CD4-positive, alpha-beta T cell treated with Interleukin-1 beta for 1 hour (primary cell): ENCODE data around the gene PDE4D.
"Not testable (repeated sequence)": the region's sequence is repeated elsewhere in the genome, so short reads cannot be mapped to it uniquely, and the experiment has no call there.

ENCODE experiments used
- DNase-seq, 2 donors: peaks; one replicate each; pipeline ENCODE4 v3.0.0-alpha.2; 2020 to 2022

Gene PDE4D

GRCh38 chr5:59016925-59017324 lies 876.6 kb downstream of the PDE4D start:
- DNase-seq = no peak

DNA sequence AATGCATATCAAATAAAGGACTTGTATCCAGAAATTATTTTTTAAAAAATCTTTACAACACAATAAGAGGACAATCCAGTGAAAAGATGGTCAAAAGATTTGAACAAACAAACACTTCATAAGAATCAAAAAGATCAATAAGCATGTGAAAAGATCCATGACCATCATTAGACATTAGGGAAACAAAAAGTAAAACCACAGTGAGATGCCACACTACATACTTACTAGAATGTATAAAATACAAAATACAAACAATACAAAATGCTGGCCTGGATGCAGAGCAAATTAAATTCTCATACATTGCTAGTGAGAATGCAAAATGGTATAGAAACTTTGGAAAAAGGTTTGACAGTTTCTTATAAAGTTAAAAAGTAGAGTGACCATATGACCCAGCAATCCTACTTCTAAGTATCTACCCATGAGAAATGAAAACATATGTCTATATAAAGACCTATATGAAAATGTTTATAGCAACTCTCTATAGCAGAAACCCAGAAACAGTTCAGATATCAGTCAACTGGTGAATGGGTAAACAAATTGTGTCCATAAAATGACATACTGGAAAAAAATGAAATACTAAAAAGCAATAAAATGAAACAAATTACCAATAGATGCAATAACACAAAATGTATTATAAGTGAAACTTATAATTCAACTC lies 884.6 kb downstream of the PDE4D start:
- no peak for DNase-seq

- peak in 1 of 2 donors; percentile 21 for DNase-seq
Measured at GRCh38 chr5:59007460-59008063, 886.0 kb downstream of the PDE4D start.

DNA sequence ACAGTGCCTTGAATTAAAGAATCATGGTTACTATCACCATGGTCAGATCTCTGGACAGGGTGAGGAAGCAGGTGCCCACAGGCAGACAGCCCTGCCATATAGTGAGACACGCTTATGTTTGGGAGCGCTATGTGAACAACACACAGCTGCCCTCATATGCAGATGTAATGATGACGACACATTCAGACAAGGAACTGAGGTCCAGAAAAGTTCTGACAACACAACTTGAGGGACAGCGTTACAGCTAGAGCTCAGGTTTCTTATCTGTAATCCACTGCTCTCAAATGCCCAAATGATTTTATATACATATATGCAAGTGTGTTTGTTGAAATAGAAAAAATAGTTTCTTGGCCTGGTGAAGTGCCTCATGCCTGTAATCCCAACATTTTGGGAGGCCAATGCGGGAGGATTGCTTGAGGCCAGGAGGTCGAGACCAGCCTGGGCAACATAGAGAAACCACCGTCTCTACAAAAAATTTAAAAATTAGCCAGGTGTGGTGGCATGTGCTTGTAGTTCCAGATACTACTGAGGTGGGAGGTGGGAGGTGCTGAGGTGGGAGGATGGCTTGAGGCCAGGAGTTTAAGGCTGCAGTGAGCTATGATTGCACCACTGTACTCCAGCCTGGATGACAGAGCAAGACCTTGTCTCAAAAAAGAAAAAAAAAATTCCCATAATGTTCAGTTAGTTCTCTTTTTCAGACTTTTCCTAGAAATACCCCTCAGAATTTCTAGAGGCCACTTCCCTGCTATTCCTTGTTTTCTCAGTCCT lies 887.4 kb downstream of the PDE4D start:
- no peak for DNase-seq

- DNase-seq = no peak
Measured at GRCh38 chr5:59003641-59004040, 889.9 kb downstream of the PDE4D start.

- no peak for DNase-seq
Measured at GRCh38 chr5:59003124-59003523, 890.4 kb downstream of the PDE4D start.

DNA sequence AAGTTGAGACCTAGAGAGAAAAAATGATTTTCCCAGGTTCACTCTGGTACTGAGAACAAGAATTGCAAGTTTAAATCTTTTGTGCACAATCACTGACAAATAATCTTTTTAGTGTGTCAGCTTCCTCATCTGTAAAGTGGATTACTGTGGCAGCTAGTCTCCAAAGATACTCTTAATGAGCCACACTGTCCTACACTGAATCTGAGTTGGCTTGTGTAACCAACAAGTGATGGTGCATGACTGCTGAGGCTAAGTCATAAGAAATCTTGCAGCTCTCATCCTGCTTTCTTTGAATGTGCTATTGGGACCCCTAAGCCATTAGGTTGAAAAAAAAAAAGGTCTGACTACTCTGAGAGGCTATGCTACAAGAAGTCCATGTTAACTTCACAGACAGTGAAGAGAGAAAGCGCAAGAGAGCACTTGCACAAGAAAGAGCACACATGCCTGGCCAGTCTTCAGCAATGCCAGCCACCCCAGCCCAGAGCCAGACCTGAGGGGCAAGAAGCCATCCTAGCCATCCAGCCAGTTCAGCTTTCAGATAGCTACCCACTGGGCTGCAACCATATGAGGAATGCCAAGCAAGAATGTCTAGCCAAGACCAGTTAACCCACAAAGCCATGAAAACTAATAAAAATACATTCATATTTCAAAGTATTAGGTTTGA lies 891.2 kb downstream of the PDE4D start:
- DNase-seq = no peak

DNA sequence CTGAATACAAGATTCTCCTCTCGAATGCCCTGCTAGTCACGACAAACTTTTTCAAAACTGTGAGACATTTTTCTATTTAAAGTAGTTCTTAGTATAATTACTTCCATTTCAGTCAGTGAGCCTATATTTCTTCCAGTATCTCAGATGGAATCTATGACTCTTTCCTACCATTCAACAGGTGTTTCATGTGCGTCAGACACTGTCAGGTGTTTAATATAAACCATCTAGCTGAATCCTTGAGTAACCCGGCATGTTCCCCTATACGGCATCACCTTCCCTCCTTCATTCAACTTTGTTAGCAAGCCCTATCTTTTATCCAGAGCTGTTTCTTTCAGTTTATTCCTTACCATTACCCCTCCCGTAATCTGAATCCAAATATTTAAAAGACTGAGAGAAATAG lies 891.8 kb downstream of the PDE4D start:
- DNase-seq = no peak

DNA sequence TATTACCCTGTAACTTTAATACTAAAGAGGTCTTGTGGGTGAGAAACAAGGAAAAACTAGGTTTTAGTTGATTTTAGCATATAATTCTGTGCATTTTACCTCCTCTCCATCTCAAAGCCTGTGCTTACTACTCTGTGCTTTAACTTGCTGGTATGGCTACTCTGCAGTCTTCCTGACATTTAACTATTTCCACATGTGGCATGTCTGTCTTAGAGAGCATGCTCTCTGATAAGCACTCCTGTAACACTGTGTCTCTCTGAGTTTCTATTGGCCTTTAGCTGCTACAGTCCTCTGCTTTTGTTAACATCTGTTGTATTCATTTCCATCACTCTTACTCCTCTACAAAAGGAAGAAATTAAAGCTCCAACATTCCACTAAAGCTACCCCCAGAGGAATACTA lies 892.4 kb downstream of the PDE4D start:
- no peak for DNase-seq

- DNase-seq = no peak
Measured at GRCh38 chr5:59000211-59000610, 893.3 kb downstream of the PDE4D start.

DNA sequence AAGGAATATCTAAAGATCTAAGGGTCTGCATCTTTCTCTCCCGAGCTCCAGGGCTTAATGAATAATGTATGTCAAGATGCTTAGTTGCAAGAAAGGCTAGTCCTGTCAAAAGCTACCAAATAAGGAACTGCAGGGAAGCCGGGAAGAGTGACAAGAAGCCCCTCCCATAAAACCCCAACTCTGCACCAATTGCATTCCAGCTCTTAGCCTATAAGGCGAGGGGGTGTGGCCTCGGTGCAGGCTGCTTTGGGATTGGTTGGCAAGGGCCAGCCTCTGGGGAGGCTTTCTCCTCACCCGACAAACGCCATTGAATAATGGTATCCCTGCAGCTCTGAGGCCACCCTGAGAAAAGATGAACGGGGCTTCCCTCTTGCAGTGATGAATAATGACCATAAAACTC lies 893.7 kb downstream of the PDE4D start:
- DNase-seq = no peak

GRCh38 chr5:58998544-58998943 lies 895.0 kb downstream of the PDE4D start:
- DNase-seq = no peak

- DNase-seq = not testable (repeated sequence)
Measured at GRCh38 chr5:58995779-58996178, 897.7 kb downstream of the PDE4D start.

- DNase-seq = no peak
Measured at GRCh38 chr5:58993461-58993860, 900.1 kb downstream of the PDE4D start.

- DNase-seq = no peak
Measured at GRCh38 chr5:58988938-58989337, 904.6 kb downstream of the PDE4D start.

DNA sequence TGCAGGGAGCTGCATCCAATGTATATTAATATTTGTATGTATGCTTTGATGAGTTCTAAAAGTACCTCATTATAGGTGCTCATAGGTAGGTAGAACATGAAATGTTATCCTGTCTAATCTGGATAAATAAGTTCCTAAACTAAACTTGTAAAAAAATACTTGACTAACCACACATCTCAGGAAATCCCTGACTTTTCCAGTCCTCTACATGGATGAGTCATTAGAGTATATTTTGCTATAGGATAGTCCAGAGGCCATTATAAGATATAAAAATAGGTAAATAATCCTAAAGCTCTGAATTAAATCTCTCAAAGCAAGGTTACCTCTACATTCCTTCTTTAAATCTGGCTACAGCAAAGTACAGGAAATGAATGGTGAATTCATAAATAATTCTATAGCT lies 906.3 kb downstream of the PDE4D start:
- DNase-seq = no peak

- no peak for DNase-seq
Measured at GRCh38 chr5:58986281-58986680, 907.2 kb downstream of the PDE4D start.

GRCh38 chr5:58985759-58986158 lies 907.8 kb downstream of the PDE4D start:
- DNase-seq = no peak

DNA sequence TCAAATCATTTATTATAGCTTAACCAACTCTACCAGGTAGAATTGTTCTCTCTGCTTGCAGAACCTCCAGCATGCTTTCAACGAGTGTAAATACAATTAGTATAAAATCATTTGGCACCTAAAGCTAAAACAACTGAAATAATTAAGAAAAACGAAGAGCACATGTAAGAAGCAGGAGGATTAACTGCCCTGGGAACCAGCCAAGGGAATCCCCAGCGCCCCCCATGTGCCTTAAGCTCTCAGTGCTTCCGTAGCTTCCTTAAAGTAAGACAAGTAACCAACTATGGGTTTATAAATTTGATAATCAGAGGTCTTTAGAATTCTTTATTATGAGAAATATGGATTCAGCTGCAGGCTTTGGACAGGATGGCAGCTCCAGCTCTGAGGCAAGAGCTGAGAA lies 908.2 kb downstream of the PDE4D start:
- no peak for DNase-seq

GRCh38 chr5:58983526-58984452 lies 909.7 kb downstream of the PDE4D start:
- no peak for DNase-seq

GRCh38 chr5:58980890-58981289 lies 912.6 kb downstream of the PDE4D start:
- no peak for DNase-seq

- no peak for DNase-seq
Measured at GRCh38 chr5:58979090-58979489, 914.4 kb downstream of the PDE4D start.

GRCh38 chr5:58974601-58975000 lies 918.9 kb downstream of the PDE4D start:
- DNase-seq = no peak
